SK-N-SH treated with all-trans-retinoic acid at 6 μM for 48 hours (cell line): ENCODE results near the gene AMN.
A peak's percentile ranks its signal among the peaks of the same experiment; 100 is the strongest.

ENCODE experiments used
- ATAC-seq: fragments of 200-7000 bp; cut with Tn5 transposase; 3 replicates; pipeline ENCODE4 v1.9.1; 2020; ENCODE audit warnings: mild to moderate bottlenecking, moderate library complexity
- ARNTL ChIP-seq: fragments of 450-650 bp; formaldehyde crosslinking; IDR thresholded peaks from 2 replicates; pipeline ENCODE4 v1.5.0; 2020; ENCODE audit warnings: low read depth, mild to moderate bottlenecking, moderate library complexity, borderline replicate concordance
- BACH2 ChIP-seq: fragments of 250-450 bp; sonication (Bioruptor Pico); IDR thresholded peaks from 2 replicates; pipeline ENCODE4 v1.9.0; 2021; ENCODE audit warnings: mild to moderate bottlenecking, borderline replicate concordance
- CREB5 ChIP-seq: fragments of 250-450 bp; sonication (Bioruptor Pico); IDR thresholded peaks from 2 replicates; pipeline ENCODE4 v1.5.1; 2020; ENCODE audit warnings: low read depth, mild to moderate bottlenecking, moderate library complexity
- CSDC2 ChIP-seq: fragments of 250-450 bp; sonication (Bioruptor Pico); IDR thresholded peaks from 2 replicates; pipeline ENCODE4 v1.5.0; 2020; ENCODE audit warnings: mild to moderate bottlenecking, moderate library complexity
- GLIS3 ChIP-seq: fragments of 250-450 bp; sonication (Bioruptor Pico); IDR thresholded peaks from 2 replicates; pipeline ENCODE4 v1.5.0; 2020; ENCODE audit warnings: mild to moderate bottlenecking, moderate library complexity
- OSR1 ChIP-seq: fragments of 250-450 bp; sonication (Bioruptor Pico); IDR thresholded peaks from 2 replicates; pipeline ENCODE4 v1.8.0; 2022; ENCODE audit warnings: moderate library complexity, mild to moderate bottlenecking, inconsistent platforms
- PATZ1 ChIP-seq: fragments of 250-450 bp; sonication (Bioruptor Pico); IDR thresholded peaks from 2 replicates; pipeline ENCODE4 v1.8.0; 2020; ENCODE audit warnings: mild to moderate bottlenecking, moderate library complexity, borderline replicate concordance
- POU6F1 ChIP-seq: fragments of 250-450 bp; sonication (Bioruptor Pico); IDR thresholded peaks from 2 replicates; pipeline ENCODE4 v1.8.0; 2021; ENCODE audit warnings: low read depth, mild to moderate bottlenecking, moderate library complexity, borderline replicate concordance
- PPARA ChIP-seq: fragments of 250-450 bp; sonication (Bioruptor Pico); IDR thresholded peaks from 2 replicates; pipeline ENCODE4 v1.5.0; 2020; ENCODE audit warnings: mild to moderate bottlenecking, borderline replicate concordance
- RARB ChIP-seq: fragments of 250-450 bp; sonication (Bioruptor Pico); IDR thresholded peaks from 2 replicates; pipeline ENCODE4 v1.8.0; 2021; ENCODE audit warnings: mild to moderate bottlenecking, moderate library complexity
- SNAI2 ChIP-seq: fragments of 250-450 bp; sonication (Bioruptor Pico); IDR thresholded peaks from 2 replicates; pipeline ENCODE4 v1.5.0; 2020; ENCODE audit warnings: mild to moderate bottlenecking, moderate library complexity
- TCF4 ChIP-seq: fragments of 250-450 bp; sonication (Bioruptor Pico); IDR thresholded peaks from 2 replicates; pipeline ENCODE4 v1.8.0; 2021; ENCODE audit warnings: mild to moderate bottlenecking, moderate library complexity, borderline replicate concordance
- TOX ChIP-seq: fragments of 250-450 bp; sonication (Bioruptor Pico); IDR thresholded peaks from 2 replicates; pipeline ENCODE4 v1.8.0; 2021; ENCODE audit warnings: mild to moderate bottlenecking, moderate library complexity, borderline replicate concordance
- TSHZ2 ChIP-seq: fragments of 250-450 bp; sonication (Bioruptor Pico); IDR thresholded peaks from 2 replicates; pipeline ENCODE4 v1.5.0; 2020; ENCODE audit warnings: mild to moderate bottlenecking, moderate library complexity
- ZC3H10 ChIP-seq: fragments of 250-450 bp; sonication (Bioruptor Pico); IDR thresholded peaks from 2 replicates; pipeline ENCODE4 v1.5.1; 2021; ENCODE audit warnings: mild to moderate bottlenecking, moderate library complexity
- ZFP3 ChIP-seq: fragments of 250-450 bp; sonication (Bioruptor Pico); IDR thresholded peaks from 2 replicates; pipeline ENCODE4 v1.5.0; 2020; ENCODE audit warnings: mild to moderate bottlenecking, moderate library complexity
- ZFP30 ChIP-seq: fragments of 450-650 bp; formaldehyde crosslinking; IDR thresholded peaks from 2 replicates; pipeline ENCODE4 v1.5.0; 2022; ENCODE audit warnings: mild to moderate bottlenecking, moderate library complexity
- ZNF565 ChIP-seq: fragments of 450-650 bp; formaldehyde crosslinking; conservative IDR thresholded peaks from 2 replicates; pipeline ENCODE4 v1.5.0; 2020; ENCODE audit warnings: low read depth, mild to moderate bottlenecking, moderate library complexity
- ZNF70 ChIP-seq: fragments of 450-650 bp; formaldehyde crosslinking; IDR thresholded peaks from 2 replicates; pipeline ENCODE4 v1.5.0; 2020; ENCODE audit warnings: mild to moderate bottlenecking, moderate library complexity
- ZNF8 ChIP-seq: fragments of 450-650 bp; formaldehyde crosslinking; IDR thresholded peaks from 2 replicates; pipeline ENCODE4 v1.5.0; 2020; ENCODE audit warnings: mild to moderate bottlenecking, moderate library complexity

The AMN gene

GRCh38 chr14:102931580-102932285 lies 9.3 kb downstream of the AMN start:
- no peak for TF ChIP-seq ZC3H10 (CRISPR knock-in tag)
- no peak for TF ChIP-seq POU6F1
- TF ChIP-seq ZFP30 = no peak
- TF ChIP-seq RARB (CRISPR knock-in tag) = no peak
- no peak for TF ChIP-seq ZNF70
- TF ChIP-seq PPARA = no peak
- TF ChIP-seq TOX (CRISPR knock-in tag) = no peak
- TF ChIP-seq OSR1 (CRISPR knock-in tag) = no peak
- no peak for TF ChIP-seq TSHZ2 (CRISPR knock-in tag)
- TF ChIP-seq PATZ1 = no peak
- TF ChIP-seq TCF4 = no peak
- TF ChIP-seq GLIS3 (CRISPR knock-in tag) = no peak
- TF ChIP-seq ARNTL (CRISPR knock-in tag) = no peak
- no peak for TF ChIP-seq BACH2 (CRISPR knock-in tag)
- TF ChIP-seq ZFP3 (CRISPR knock-in tag) = no peak
- TF ChIP-seq CREB5 = no peak
- no peak for TF ChIP-seq ZNF8 (CRISPR knock-in tag)
- no peak for TF ChIP-seq CSDC2
- TF ChIP-seq ZNF565 (CRISPR knock-in tag) = no peak
- no peak for TF ChIP-seq SNAI2 (CRISPR knock-in tag)

GRCh38 chr14:102932484-102933248 lies 10.2 kb downstream of the AMN start:
- TF ChIP-seq POU6F1 = no peak
- no peak for TF ChIP-seq CREB5
- TF ChIP-seq OSR1 (CRISPR knock-in tag) = no peak
- no peak for TF ChIP-seq RARB (CRISPR knock-in tag)
- TF ChIP-seq ZNF8 (CRISPR knock-in tag) = no peak
- TF ChIP-seq ZNF70 = no peak
- TF ChIP-seq ZFP3 (CRISPR knock-in tag) = no peak
- no peak for TF ChIP-seq TSHZ2 (CRISPR knock-in tag)
- TF ChIP-seq ARNTL (CRISPR knock-in tag) = no peak
- no peak for ATAC-seq

More at GRCh38 chr14:102931580-102932285, 9.3 kb downstream of the AMN start:
- peak; percentile 6; the same call in 2 of the 3 replicates for ATAC-seq
